Neuronal stem cell (in vitro differentiated cells): ENCODE results near the gene EML5.

ENCODE experiments used
- DNase-seq: peaks from one replicate; pipeline ENCODE4 v3.0.0-alpha.2; 2013; ENCODE audit warnings: low spot score
- H2AFZ ChIP-seq: one replicate; pipeline ENCODE4 v1.6.1; 2013; ENCODE audit warnings: mild to moderate bottlenecking, low read length, inconsistent platforms
- H2AK5ac ChIP-seq: 2 replicates; pipeline ENCODE4 v1.6.1; 2013; ENCODE audit warnings: low read depth, mild to moderate bottlenecking, inconsistent platforms, low read length, moderate library complexity, mixed read lengths
- H2BK120ac ChIP-seq: 2 replicates; pipeline ENCODE4 v1.6.1; 2013; ENCODE audit warnings: low read depth, mild to moderate bottlenecking, inconsistent platforms, low read length, moderate library complexity, mixed read lengths
- H2BK12ac ChIP-seq: one replicate; pipeline ENCODE4 v1.6.1; 2013; ENCODE audit warnings: low read length, inconsistent platforms
- H2BK15ac ChIP-seq: 2 replicates; pipeline ENCODE4 v1.6.1; 2013; ENCODE audit warnings: mild to moderate bottlenecking, low read length, inconsistent platforms, mixed read lengths
- H2BK5ac ChIP-seq: one replicate; pipeline ENCODE4 v1.6.1; 2013; ENCODE audit warnings: inconsistent platforms, mild to moderate bottlenecking, low read length, moderate library complexity
- H3K14ac ChIP-seq: one replicate; pipeline ENCODE4 v1.6.1; 2013; ENCODE audit warnings: low read length, inconsistent platforms
- H3K18ac ChIP-seq: 2 replicates; pipeline ENCODE4 v1.6.1; 2013; ENCODE audit warnings: low read length, inconsistent platforms
- H3K23ac ChIP-seq: 2 replicates; pipeline ENCODE4 v1.6.1; 2013; ENCODE audit warnings: low read depth, mild to moderate bottlenecking, mixed read lengths, low read length, inconsistent platforms; ENCODE audit not compliant: poor library complexity
- H3K27ac ChIP-seq: replicated peaks from 3 replicates; pipeline ENCODE4 v1.5.1; 2013; ENCODE audit warnings: low read length, inconsistent platforms
- H3K27me3 ChIP-seq, 3 experiments: 2 replicates each; pipeline ENCODE4 v1.6.1; 2013; ENCODE audit warnings: low read length in 3 of 3, mild to moderate bottlenecking in 2 of 3, inconsistent platforms in 1 of 3, low read depth in 1 of 3, mixed read lengths in 1 of 3, moderate library complexity in 1 of 3; ENCODE audit not compliant: control insufficient read depth in 3 of 3, insufficient read depth in 3 of 3
- H3K36me3 ChIP-seq, 2 donors: replicated peaks in 1 of 2; 2 replicates each; pipeline ENCODE4 v1.6.1; 2013; ENCODE audit warnings: low read length in 2 of 2; ENCODE audit not compliant: control insufficient read depth in 2 of 2, insufficient read depth in 2 of 2
- H3K4ac ChIP-seq: 2 replicates; pipeline ENCODE4 v1.6.1; 2013; ENCODE audit warnings: inconsistent platforms, mild to moderate bottlenecking, low read length, moderate library complexity
- H3K4me1 ChIP-seq, 2 donors: 1 replicate in 1 of 2; 2 replicates in 1 of 2; pipeline ENCODE4 v1.6.1; 2013; ENCODE audit warnings: low read length in 2 of 2, low read depth in 1 of 2; ENCODE audit not compliant: control insufficient read depth in 2 of 2, insufficient read depth in 1 of 2
- H3K4me2 ChIP-seq: one replicate; pipeline ENCODE4 v1.6.1; 2013; ENCODE audit warnings: mild to moderate bottlenecking, low read length, inconsistent platforms; ENCODE audit not compliant: insufficient read depth, poor library complexity, severe bottlenecking
- H3K4me3 ChIP-seq, 2 donors: 2 replicates each; pipeline ENCODE4 v1.5.1; 2013; ENCODE audit warnings: low read length in 2 of 2, mild to moderate bottlenecking in 2 of 2, inconsistent platforms in 1 of 2, moderate library complexity in 1 of 2
- H3K79me1 ChIP-seq: one replicate; pipeline ENCODE4 v1.6.1; 2013; ENCODE audit warnings: low read depth, mild to moderate bottlenecking, inconsistent platforms, low read length, moderate library complexity
- H3K9ac ChIP-seq: one replicate; pipeline ENCODE4 v1.6.1; 2013; ENCODE audit warnings: mild to moderate bottlenecking, low read depth, low read length, inconsistent platforms; ENCODE audit not compliant: poor library complexity
- H3K9me3 ChIP-seq, 2 donors: replicated peaks in 1 of 2; 2 replicates each; pipeline versions ENCODE3 to v1.6.1; 2013; ENCODE audit warnings: low read length in 2 of 2, mild to moderate bottlenecking in 2 of 2, inconsistent platforms in 1 of 2, low read depth in 1 of 2, mixed read lengths in 1 of 2, moderate library complexity in 1 of 2; ENCODE audit not compliant: control insufficient read depth in 2 of 2, insufficient read depth in 1 of 2
- H4K8ac ChIP-seq: one replicate; pipeline ENCODE4 v1.6.1; 2013; ENCODE audit warnings: low read depth, mild to moderate bottlenecking, inconsistent platforms, low read length, moderate library complexity
- H4K91ac ChIP-seq: one replicate; pipeline ENCODE4 v1.6.1; 2013; ENCODE audit warnings: low read length, low read depth, mild to moderate bottlenecking, inconsistent platforms; ENCODE audit not compliant: poor library complexity
- WGBS, 2 donors: extraction: QIAGEN DNeasy Blood & Tissue Kit; methylation state at CpG; one replicate each; pipeline ENCODE4 v1.1.7; 2013; ENCODE audit warnings: missing lambda C conversion rate in 2 of 2, mixed read lengths in 1 of 2; ENCODE audit not compliant: insufficient read length in 2 of 2, insufficient replicate concordance in 1 of 2; ENCODE audit errors: extremely low coverage in 2 of 2; 5-methylcytosine and 5-hydroxymethylcytosine counted together

The EML5 gene

GRCh38 chr14:88597601-88598000 lies 195.2 kb downstream of the EML5 start:
- no peak for DNase-seq
- Histone ChIP-seq H3K36me3 (peaks cover 32 to 100% of the 10 kb centered on the region in 2 donors), H2BK120ac (no peak overlapping the region), H2BK5ac (no peak overlapping the region), H2AFZ (no peak overlapping the region), H3K27me3 (no peaks in the 10 kb centered on the region), H2BK15ac (no peak overlapping the region), H3K9ac (no peak overlapping the region), H4K91ac (no peak overlapping the region), H4K8ac (no peak overlapping the region), H3K27ac (no peak overlapping the region), H3K79me1 (no peaks in the 10 kb centered on the region), H3K4me3 (no peak overlapping the region), H2AK5ac (no peak overlapping the region), H3K4me1 (no peaks in the 10 kb centered on the region), H3K18ac (no peak overlapping the region), H2BK12ac (no peak overlapping the region), H3K23ac (no peak overlapping the region), H3K4me2 (no peak overlapping the region), H3K9me3 (no peaks in the 10 kb centered on the region), H3K14ac (no peak overlapping the region), H3K4ac (no peak overlapping the region)
- WGBS, 2 donors, result no CpG with 5 or more reads among the region's 4 CpGs

- Histone ChIP-seq H3K23ac (no peak overlapping the region), H3K4ac (no peak overlapping the region), H2AFZ (no peak overlapping the region), H2AK5ac (no peak overlapping the region), H3K18ac (no peak overlapping the region), H2BK5ac (no peak overlapping the region), H4K91ac (no peak overlapping the region), H2BK12ac (no peak overlapping the region), H3K27ac (no peak overlapping the region), H2BK15ac (no peak overlapping the region), H3K27me3 (no peaks in the 10 kb centered on the region), H2BK120ac (no peak overlapping the region), H3K4me3 (no peak overlapping the region), H3K9ac (no peak overlapping the region), H3K4me1 (no peaks in the 10 kb centered on the region), H3K14ac (no peak overlapping the region), H3K9me3 (no peaks in the 10 kb centered on the region), H3K79me1 (no peaks in the 10 kb centered on the region), H4K8ac (no peak overlapping the region), H3K36me3 (peaks cover 28 to 98% of the 10 kb centered on the region in 2 donors), H3K4me2 (no peak overlapping the region)
- no peak for DNase-seq
- WGBS, 2 donors, result no CpG with 5 or more reads among the region's 4 CpGs
Observed at GRCh38 chr14:88597038-88597437, 195.7 kb downstream of the EML5 start.

GRCh38 chr14:88592031-88592430 lies 200.7 kb downstream of the EML5 start:
- H3K23ac ChIP-seq, result no peak overlapping the region
- no peaks in the 10 kb centered on the region for H3K9me3 ChIP-seq
- H3K18ac ChIP-seq, result no peak overlapping the region
- no peak overlapping the region for H2BK120ac ChIP-seq
- H3K79me1 ChIP-seq, result no peaks in the 10 kb centered on the region
- DNase-seq, result no peak
- no peaks in the 10 kb centered on the region for H3K27me3 ChIP-seq
- H3K27ac ChIP-seq, result no peak overlapping the region
- H4K8ac ChIP-seq, result no peak overlapping the region
- H3K4me3 ChIP-seq, result no peak overlapping the region
- no peak overlapping the region for H2BK12ac ChIP-seq
- H2BK15ac ChIP-seq, result no peak overlapping the region
- no peak overlapping the region for H2AFZ ChIP-seq
- no peak overlapping the region for H3K9ac ChIP-seq
- no peak overlapping the region for H3K14ac ChIP-seq
- H4K91ac ChIP-seq, result no peak overlapping the region
- H3K4me1 ChIP-seq, result no peaks in the 10 kb centered on the region
- H3K4ac ChIP-seq, result no peak overlapping the region
- H3K36me3 ChIP-seq, result peaks cover 11 to 98% of the 10 kb centered on the region in 2 donors
- H3K4me2 ChIP-seq, result no peak overlapping the region
- no peak overlapping the region for H2AK5ac ChIP-seq
- WGBS, 2 donors, result no CpG with 5 or more reads among the region's 1 CpG
- H2BK5ac ChIP-seq, result no peak overlapping the region

- Histone ChIP-seq H2BK120ac (no peak overlapping the region), H3K4me2 (no peak overlapping the region), H3K9ac (no peak overlapping the region), H2BK5ac (no peak overlapping the region), H3K79me1 (no peaks in the 10 kb centered on the region), H2AK5ac (no peak overlapping the region), H3K4me3 (no peak overlapping the region), H3K14ac (no peak overlapping the region), H3K36me3 (peaks cover 10 to 98% of the 10 kb centered on the region in 2 donors), H3K23ac (no peak overlapping the region), H3K4me1 (no peaks in the 10 kb centered on the region), H2AFZ (no peak overlapping the region), H4K8ac (no peak overlapping the region), H3K27ac (no peak overlapping the region), H3K18ac (no peak overlapping the region), H2BK12ac (no peak overlapping the region), H3K9me3 (peaks cover 0 to 8% of the 10 kb centered on the region in 2 donors), H3K27me3 (no peaks in the 10 kb centered on the region), H3K4ac (no peak overlapping the region), H4K91ac (no peak overlapping the region), H2BK15ac (no peak overlapping the region)
- no peak for DNase-seq
- whole genome bisulfite sequencing, 2 donors, result no CpG with 5 or more reads among the region's 4 CpGs
Observed at GRCh38 chr14:88590173-88590572, 202.6 kb downstream of the EML5 start.
